Measurements from ENCODE around the gene RTP1.

GRCh38 chr3:187205683-187206082, 8.4 kb downstream of the RTP1 start:
- TF ChIP-seq, protein P1, sequence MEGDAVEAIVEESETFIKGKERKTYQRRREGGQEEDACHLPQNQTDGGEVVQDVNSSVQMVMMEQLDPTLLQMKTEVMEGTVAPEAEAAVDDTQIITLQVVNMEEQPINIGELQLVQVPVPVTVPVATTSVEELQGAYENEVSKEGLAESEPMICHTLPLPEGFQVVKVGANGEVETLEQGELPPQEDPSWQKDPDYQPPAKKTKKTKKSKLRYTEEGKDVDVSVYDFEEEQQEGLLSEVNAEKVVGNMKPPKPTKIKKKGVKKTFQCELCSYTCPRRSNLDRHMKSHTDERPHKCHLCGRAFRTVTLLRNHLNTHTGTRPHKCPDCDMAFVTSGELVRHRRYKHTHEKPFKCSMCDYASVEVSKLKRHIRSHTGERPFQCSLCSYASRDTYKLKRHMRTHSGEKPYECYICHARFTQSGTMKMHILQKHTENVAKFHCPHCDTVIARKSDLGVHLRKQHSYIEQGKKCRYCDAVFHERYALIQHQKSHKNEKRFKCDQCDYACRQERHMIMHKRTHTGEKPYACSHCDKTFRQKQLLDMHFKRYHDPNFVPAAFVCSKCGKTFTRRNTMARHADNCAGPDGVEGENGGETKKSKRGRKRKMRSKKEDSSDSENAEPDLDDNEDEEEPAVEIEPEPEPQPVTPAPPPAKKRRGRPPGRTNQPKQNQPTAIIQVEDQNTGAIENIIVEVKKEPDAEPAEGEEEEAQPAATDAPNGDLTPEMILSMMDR (conservative IDR thresholded peaks at IDR 0.05): no peak
- TF ChIP-seq EZH2 (IDR thresholded peaks at IDR 0.05; ENCODE audit: low read depth): no peak
